Central memory CD4-positive, alpha-beta T cell (primary cell): ENCODE results near the gene SGO1.
"Not testable (repeated sequence)": the region's sequence is repeated elsewhere in the genome, so short reads cannot be mapped to it uniquely, and the experiment has no call there.

Source experiments
- DNase-seq: peaks from one replicate; pipeline ENCODE4 v3.0.0; 2022
- total RNA-seq, 3 experiments: gene quantifications; one replicate each; lab custom pipeline; 2026; lab: John Stamatoyannopoulos, UW

Gene SGO1
- total RNA-seq, result 0.44 to 5.2 (median 0.58) reads per million in 3 experiments

DNA sequence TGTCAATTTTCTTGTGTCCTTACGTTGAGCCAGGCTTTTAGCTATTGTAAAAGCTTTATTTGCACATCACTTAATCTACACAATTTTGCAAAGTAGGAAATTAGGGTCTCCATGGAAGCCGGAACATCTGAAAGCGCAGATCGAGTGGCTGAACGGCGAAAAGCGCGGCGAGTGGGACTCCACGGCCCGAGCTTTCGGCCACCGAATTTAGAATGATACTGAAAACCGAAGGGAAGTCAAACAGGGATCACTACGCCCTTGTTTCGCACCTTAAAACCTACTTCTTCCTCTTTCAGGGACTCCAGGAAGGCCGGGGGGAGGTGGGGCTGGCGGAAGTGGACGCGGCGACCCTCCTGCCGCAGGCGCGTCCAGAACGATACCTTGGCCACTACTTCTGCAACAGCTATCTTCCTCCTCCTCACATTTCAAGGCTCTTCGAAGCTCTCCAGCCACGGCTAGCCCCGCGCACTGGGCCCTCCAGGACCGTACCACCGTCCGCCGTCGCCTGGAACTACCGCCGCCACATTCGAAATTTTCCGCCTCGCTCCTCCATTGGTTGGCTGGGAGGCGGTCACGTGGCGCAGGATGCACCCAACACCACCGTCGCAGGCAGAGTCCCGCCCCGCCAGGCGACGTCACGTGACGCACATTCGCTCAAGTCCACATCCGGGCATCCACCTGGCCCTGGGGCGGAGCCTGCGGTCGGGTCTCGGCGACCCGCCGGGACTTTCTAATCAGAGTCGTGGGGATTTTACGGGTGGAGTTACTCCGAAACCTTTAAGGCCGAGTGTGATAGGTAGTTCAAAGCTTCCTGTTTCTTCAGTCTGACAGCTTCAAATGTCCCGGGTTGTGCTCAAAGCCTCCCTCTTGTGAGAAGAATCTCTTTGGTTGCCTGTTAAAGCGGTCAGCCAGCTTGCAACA lies at the start of gene SGO1:
Gene SGO1, minus strand, starts transcription at position 528 of the 921 bp plus-strand sequence. CDS start 2,179 bp downstream, outside the sequence.
- DNase-seq, result peak; percentile 99

DNA sequence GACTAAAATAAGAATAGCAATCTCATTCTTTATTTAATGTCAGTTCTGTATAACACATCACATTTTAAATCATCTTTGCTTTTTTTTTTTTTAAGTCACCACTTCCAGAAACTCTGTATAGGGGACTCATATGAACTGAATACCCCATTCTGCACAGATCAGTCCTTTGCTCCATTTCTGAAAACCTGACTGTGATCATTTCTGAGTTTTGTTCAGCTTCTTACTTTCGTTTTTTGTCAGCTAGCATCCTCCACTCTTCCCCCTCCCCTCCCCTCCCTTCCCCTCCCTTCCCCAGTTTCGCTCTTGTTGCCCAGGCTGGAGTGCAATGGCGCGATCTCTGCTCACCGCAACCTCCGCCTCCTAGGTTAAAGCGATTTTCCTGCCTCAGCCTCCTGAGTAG lies 49.8 kb upstream of the SGO1 start:
- no peak for DNase-seq

DNA sequence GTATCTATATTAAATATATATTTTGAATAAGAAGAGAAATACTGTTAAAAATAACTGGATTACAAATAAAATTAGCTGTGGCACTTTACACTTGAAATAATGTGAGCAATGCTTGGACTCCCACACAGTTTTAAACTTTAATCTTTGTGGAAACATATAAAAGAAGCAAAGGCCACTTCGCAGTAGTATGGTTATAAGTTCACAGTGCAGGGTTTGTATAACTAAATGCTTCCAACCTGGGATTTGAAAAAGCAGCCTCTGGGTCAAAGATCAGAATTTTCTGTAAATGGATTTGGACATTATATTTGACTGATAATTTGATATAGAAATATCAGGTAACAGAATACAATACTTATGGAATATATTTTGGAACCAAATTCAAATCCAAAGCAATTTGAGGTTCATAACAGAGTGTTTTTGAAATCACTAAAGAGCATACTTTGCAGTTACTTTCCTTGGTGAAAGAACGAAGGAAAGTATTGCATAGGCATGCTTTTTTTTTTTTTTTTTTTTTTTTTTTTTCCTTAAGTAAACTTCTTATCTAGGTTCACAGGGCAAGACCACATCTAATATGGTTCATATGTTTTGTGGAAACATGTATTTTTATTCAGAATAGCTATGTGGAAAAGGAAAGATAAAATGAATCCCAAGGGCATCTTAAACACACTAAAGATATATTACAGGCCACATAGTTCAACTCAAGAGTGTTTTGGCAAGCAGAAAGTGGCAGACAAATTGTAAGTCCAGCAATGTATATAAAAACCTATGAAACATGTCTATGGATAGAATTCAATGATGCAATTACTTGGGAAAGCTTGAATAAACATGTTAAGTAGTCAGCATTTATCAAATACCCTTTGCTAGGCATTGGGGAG lies 47.1 kb upstream of the SGO1 start:
- no peak for DNase-seq

DNA sequence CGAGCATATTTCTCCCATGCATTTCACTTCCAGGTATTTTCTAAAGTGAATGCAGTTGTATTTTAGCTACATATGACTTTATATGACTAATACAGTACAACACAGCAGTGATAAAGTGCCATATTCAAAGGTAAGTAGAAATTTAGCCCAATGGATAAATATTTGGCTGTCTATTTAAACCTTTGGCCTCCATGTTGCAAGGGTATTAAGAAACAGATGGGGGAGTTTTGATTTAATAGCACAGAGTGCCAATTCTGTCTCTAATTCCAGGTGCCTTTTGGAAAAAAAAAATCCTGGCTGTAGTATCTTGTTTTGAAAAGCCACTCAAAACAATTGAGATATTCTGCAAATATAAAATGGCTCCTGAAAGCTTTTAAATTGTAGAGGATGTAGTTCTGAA lies 44.9 kb upstream of the SGO1 start:
- no peak for DNase-seq

DNA sequence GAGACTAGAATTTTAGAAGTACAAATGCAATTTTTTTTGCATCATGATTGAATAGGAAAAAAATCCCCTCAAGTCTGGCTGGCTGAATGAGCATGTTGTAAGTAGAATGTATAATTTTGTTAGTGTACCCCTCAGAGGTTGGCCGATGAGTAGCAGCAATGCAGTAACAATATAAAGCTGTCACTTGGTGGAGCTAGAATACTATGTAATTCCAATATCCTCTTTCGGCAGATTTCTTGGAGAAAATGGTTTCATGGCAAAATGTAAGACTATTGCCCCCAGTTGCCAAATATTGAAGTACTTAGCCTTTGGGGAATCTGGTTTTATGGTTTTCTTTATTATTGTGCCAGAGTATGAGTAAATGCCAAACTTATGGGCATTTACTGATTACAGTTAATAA lies 39.8 kb upstream of the SGO1 start:
- no peak for DNase-seq

DNA sequence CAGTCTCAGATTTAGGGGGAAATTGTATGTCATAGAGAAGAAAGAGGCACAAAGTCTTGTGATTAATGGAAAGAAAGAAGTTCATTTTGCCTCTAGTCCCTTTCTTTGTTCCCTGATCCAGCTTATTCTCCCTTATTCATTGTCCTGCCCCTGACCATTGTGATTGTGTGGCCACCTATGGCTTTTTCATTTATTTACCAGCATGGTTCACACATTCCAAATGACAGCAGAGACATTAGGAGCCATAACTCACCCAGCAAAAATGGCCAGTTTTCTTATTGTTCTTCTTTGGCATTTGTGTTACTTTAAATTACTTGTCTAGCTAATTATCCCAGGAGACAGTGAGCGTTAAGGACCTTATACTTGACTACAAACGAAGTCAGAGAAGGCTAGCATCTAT lies 36.3 kb upstream of the SGO1 start:
- no peak for DNase-seq

DNA sequence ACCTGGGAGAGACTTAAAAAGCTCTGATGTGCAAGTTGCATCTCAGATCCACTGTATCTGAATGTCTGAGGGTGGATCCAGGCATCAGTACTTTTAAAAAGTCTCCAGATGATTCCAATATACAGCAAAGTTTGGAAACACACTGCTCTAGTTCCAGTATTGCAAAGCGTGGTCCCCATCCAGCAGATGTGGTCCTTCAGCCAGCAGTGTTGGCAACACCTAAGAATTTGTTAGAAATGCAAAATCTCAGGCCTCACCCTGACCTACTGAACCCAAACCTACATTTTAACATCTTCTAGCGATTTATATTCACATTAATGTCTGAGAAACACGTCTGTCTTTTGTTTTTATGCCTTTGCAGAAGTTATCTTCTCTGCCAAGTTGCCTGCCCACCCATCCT lies 32.2 kb upstream of the SGO1 start:
- no peak for DNase-seq

DNA sequence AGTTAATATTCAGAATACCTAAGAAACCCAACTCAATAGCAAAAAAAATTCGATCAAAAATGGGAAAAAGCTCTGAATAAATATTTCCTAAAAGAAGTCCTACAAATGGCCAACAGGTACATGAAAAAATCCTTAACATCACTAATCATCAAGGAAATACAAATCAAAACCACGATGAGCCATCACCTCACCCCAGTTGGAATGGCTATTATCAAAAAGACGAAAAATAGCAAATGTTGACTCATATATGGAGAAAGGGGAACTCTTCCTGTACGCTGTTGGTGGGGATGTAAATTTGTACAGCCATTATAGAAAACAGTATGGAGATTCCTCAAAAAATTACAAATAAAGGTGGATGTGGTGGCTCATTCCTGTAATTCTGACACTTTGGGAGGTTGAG lies 29.6 kb upstream of the SGO1 start:
- DNase-seq, result no peak

DNA sequence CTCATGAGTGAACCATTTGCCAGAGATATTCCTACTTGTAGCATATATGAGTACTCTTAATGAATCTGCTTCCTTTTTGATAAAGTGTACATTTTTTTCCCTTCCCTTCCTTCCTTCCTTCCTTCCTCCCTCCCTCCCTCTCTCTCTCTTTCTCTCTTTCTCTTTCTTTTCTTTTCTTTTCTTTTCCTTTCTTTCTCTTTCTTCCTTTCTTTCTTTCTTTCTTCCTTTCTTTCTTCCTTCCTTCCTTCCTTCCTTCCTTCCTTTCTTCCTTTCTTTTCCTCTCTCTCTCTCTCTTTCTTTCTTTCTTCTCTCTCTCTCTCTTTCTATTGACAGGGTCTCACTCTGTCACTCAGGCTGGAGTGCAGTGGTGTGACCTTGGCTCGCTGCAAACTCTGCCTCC lies 27.5 kb upstream of the SGO1 start:
- not testable (repeated sequence) for DNase-seq

DNA sequence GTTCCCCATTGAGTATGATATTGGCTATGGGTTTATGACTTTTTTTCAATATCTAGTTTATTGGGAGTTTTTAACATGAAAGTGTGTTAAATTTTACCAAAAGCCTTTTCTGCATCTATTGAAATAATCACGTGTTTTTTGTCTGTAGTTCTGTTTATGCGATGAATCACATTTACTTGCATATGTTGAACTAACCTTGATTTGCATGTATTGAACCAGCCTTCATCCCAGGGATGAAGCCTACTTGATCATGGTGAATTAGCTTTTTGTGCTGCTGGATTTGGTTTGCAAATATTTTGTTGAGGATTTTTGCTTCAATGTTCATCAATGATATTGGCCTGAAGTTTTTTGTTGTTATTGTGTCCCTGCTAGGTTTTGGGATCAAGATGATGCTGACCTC lies 21.9 kb upstream of the SGO1 start:
- DNase-seq, result not testable (repeated sequence)

DNA sequence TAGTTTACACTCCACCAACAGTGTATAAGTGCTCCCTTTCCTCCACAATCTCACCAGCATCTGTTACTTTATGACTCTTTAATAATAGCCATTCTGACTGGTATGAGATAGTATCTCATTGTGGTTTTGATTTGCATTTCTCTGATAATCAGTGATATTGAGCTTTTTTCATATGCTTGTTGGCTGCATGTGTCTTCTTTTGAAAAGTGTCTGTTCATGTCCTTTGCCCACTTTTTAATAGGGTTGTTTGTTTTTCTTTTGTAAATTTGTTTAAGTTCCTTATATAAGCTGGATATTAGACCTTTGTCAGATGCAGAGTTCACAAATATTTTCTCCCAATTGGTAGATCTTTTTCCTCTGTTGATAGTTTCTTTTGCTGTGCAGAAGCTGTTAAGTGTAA lies 19.9 kb upstream of the SGO1 start:
- DNase-seq, result not testable (repeated sequence)

DNA sequence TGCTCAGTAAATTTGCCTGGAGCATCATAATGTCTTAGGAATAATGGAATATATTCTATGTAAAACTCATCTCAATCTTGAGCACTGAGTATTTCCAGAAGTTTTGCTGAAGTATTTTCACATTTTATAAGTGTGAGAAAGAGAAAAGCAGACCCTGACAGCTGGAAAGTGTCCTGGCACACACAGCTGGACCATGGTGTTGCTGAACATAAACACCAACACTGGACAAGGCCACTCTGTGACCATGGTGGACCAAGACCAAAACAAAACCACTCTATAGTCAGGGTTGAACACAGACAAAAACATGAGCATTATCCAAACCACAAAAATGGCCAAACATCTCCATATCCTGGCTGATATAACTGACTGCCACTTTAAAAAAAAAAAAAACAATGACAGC lies 15.1 kb upstream of the SGO1 start:
- DNase-seq, result no peak

DNA sequence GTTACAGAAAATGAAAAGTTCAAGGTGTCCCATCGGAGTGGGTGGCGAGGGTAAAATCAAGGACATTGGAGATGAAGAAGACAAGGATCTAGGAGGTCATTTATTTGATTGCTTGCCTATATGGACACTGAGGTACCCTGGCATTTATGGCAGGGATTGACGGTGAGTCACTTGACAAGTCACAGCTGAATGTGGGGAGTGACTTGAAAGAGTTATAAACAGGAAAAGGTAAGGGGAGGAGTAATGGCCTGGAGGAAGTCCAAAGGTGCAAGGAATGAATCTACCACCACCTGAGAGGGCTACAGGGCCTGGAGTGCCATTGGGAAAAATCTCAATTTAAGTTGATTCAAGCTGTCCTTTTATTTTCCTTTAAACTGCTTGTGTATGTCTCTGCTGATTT lies 11.8 kb upstream of the SGO1 start:
- no peak for DNase-seq

DNA sequence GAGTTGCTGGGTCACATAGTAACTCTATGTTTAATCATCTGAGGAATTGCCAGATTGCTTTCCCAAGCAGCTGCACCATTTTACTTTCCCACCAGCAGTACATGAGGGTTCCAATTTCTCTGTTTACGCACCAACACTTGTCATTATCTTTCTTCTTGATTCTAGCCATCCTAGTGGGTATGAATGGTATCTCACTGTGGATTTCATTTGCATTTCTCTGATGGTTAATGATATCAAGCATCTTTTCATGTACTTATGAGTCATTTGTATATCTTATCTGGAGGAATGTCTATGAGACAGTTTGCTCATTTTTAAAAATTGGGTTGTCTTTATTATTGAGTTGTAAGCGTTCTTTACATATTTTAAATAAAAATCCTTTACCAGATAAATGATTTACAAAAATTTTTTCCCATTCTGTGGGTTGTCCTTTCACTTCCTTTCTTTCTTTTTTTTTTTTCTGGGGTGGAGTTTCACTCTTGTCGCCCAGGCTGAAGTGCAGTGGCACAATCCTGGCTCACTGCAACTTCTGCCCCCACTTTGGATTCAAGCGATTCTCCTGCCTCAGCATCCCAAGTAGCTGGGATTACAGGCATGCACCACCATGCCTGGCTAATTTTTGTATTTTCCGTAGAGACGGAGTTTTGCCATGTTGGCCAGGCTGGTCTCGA lies 8.9 kb upstream of the SGO1 start:
- DNase-seq, result no peak

DNA sequence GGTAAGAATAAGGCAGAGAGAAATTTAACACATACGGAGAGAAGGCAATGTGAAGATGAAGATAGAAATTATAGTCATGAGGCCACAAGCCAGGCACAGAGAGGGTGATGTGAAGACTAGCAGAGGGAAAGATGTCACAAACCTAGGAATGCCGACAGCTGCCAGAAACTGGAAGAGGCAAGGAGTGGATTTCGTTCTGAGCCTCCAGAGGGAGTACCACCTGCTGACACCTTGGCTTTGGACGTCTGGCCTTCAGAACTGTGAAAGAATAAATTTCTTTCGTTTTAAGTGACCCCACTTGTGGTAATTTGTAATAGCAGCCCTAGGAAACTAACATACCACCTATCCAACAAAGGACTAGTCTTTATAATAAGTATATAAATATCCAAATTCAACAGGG lies 5.0 kb upstream of the SGO1 start:
- DNase-seq, result no peak

DNA sequence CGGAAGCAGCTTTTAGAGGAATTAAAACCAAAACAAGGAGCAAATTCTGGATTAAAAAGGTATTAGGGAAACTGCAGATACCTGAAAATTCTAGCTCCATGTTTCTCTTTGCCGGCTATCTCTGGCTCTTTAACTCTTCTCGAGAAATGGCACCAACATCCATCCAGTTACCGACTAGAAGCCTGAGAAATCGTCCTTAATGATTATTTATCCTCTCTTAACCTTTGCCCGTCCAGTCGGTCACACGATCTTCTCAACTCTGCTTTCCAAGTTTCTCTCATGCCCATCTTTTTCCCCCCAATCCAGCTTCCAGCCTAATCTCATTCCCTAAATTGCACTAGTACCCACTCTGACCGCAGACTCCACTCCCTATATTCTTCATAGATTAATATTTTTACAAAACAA lies 596 bp upstream of the SGO1 start:
- DNase-seq, result no peak

DNA sequence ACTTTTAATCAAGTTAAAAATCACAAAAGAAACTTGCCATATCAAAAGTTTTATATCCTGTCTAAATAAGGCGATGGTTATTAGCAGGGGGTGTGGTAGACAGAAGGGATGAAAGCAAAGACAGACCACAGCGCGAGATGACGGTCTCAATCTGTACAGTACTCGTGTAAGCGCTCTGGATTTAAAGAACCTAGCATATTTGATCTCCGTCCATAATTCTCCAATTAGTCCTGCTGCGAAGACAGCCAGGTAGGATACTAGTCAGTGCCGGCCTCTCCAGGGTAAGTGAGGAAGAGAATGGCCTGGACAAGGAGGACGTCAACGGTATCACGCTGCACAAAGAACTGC lies 701 bp downstream of the SGO1 start:
- peak; percentile 35 for DNase-seq

DNA sequence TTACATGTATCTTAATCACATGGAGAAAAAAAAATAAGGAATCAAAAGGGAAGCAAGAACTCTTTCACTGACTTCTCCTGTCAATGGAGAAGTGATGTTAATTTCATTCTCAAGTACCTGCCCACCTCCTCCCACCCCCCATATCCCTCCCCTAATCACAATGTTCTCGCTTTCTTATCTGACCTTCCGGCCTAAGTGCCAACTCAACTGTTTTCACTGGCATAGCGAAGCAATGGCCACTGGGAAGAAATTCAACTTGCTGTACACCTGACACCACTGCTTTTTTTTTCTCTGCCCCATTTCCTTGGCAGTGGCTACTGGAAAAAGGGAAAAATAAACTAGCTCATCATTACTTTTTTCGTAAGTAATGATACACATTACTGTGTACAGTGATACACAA lies 3.8 kb downstream of the SGO1 start:
- DNase-seq, result no peak

DNA sequence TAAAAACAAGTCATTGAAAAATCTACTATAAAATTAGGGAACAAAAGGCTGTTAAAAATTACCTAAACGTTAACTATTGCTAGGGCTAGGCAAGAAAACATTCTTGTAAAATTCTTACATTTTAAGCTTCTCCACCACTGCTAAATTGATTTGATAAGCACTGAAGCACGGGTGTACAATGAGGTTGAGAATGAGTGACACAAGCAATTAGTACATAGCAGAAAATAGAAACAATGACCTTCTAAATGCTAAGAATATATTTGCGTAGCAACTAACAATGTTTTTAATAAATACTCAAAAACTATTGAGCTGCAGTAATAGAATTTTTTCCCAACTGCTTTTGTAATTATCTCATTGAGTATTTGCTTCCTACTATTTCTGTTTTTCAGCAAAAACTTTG lies 4.7 kb downstream of the SGO1 start:
- no peak for DNase-seq

DNA sequence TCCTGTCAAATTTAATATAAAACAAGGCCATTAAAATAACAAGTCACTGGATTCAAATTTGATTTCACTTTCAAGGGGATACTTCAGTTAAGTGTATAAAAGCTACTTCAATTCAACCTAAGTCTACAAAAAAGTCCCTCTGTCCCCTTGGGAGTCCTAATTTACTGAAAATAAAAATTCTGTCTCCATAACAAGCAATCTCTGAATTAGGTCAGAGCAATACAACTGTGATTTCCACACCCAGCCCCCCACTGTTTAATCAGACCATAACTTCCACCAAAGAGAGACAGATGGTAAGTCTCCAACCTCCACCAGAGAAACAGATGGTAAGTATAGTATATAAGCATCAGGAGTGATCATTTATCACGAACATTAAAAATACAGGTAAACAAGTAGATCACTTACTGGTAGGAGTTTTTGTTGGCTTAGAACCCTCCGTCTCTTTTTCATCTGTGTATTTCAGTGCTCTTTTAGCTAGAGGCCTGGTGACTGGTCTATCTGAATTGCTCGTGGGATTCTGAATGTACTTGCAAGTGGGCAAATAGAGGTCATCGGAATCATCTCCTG lies 12.1 kb downstream of the SGO1 start:
- DNase-seq, result no peak

DNA sequence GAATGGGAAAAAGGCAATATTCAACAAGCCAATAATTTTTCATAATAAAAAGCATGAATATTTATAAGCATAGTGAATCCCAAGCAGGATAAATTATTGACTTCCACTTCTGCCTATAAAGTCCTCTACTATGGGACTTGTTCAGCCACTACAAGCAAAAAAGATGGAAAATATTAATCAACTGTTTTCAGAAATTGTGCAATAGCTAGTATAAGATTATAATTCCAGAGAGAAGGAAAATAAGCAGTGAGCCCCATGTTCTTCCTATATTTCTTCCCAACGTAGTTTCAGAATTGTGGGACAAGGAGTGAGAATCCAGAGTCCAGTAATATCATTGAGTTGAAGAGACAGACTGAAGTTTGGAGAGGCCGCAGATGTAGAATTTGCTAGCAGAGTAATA lies 24.3 kb downstream of the SGO1 start:
- DNase-seq, result no peak

DNA sequence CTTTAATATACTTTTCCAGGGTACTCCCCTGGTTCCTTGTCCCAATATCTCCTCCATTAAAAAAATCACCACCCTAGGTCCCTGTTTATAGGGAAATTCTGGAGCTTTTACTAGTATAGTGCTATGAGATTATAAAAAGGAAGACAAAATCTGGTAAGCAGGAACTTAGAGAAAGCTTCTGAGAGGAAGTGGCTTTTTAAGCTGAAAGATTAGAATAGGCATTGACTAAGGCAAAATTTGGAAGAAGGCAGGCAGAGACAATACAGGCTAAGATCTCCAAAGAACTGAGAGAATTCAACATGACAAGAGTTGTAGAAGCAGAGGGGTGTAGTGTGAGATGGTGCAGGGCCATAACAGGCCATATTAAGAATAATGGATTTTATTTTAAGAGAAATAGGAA lies 25.8 kb downstream of the SGO1 start:
- DNase-seq, result no peak

DNA sequence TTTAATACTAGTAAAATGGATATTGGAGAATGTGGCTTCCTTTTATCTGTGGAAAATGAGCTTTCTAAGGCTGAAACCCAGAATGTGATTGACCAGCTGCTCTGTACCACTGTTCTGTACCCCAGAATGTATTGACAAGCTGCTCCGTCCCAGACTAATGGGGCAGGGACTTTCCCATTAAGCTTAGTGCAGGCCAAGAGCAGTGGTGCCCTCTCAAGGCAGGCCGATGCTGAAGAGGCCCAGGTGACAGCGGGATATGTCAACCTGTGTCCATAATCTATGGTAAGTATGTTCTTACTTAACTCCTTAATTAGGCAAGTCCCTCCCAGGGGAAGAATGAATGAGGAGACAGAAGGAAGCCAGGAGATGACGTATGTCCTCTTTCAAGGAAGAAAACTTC lies 31.1 kb downstream of the SGO1 start:
- no peak for DNase-seq
